H1 (cell line): ENCODE measurements around the gene DPH1. TPM values are rescaled to one million over a fixed set of nuclear protein-coding genes. Genes with fewer than 3 reads are reported as not detected.

ENCODE experiments used
- CTCF ChIA-PET: fragments of 300-600 bp; sonication (Branson Sonifier 250); formaldehyde crosslinking; loops from one replicate; lab custom pipeline; 2021; ENCODE audit not compliant: partially characterized antibody; lab: Charles Lee
- POLR2A ChIA-PET: fragments of 300-600 bp; sonication (Branson Sonifier 250); formaldehyde crosslinking; loops from one replicate; lab custom pipeline; 2021; ENCODE audit warnings: inconsistent platforms; ENCODE audit not compliant: partially characterized antibody; lab: Charles Lee
- DNase-seq, 2 experiments: peaks; one replicate each; pipeline versions ENCODE4 v3.0.0 to v3.0.0-alpha.2; 2010 to 2022; ENCODE audit warnings: low spot score in 2 of 2, low read depth in 1 of 2, mixed read lengths in 1 of 2
- FAIRE-seq: peaks from 2 replicates; lab custom pipeline; 2011; peaks lifted over from hg19 to GRCh38; lab: Jason Lieb, UNC
- H2AFZ ChIP-seq: 2 replicates; pipeline ENCODE4 v1.8.1; 2012; ENCODE audit warnings: low read length, inconsistent platforms
- H2AK5ac ChIP-seq: 2 replicates; pipeline ENCODE4 v1.6.1; 2013; ENCODE audit warnings: low read depth, low read length
- H2BK120ac ChIP-seq: replicated peaks from 2 replicates; pipeline ENCODE3; 2013; ENCODE audit warnings: low read depth, low read length, inconsistent platforms
- H2BK12ac ChIP-seq: 2 replicates; pipeline ENCODE4 v1.6.1; 2013; ENCODE audit warnings: low read depth, low read length
- H2BK15ac ChIP-seq: 2 replicates; pipeline ENCODE4 v1.6.1; 2013; ENCODE audit warnings: low read length
- H2BK20ac ChIP-seq: 2 replicates; pipeline ENCODE4 v1.6.1; 2013; ENCODE audit warnings: low read length
- H2BK5ac ChIP-seq: 2 replicates; pipeline ENCODE4 v1.6.1; 2013; ENCODE audit warnings: low read depth, low read length
- H3K14ac ChIP-seq: 2 replicates; pipeline ENCODE4 v1.6.1; 2013; ENCODE audit warnings: inconsistent platforms; ENCODE audit not compliant: insufficient read length
- H3K18ac ChIP-seq: 2 replicates; pipeline ENCODE4 v1.6.1; 2013; ENCODE audit warnings: low read length; ENCODE audit errors: extremely low read depth
- H3K23ac ChIP-seq: 2 replicates; pipeline ENCODE4 v1.6.1; 2013; ENCODE audit warnings: inconsistent platforms; ENCODE audit not compliant: insufficient read length
- H3K23me2 ChIP-seq: 2 replicates; pipeline ENCODE4 v1.6.1; 2013; ENCODE audit warnings: low read depth, low read length
- H3K27ac ChIP-seq: 2 replicates; pipeline ENCODE4 v1.6.1; 2011; ENCODE audit warnings: low read depth, low read length, inconsistent platforms
- H3K27me3 ChIP-seq, 4 experiments: replicated peaks in 1 of 4; 1 replicate in 1 of 4; 2 replicates in 3 of 4; pipeline versions ENCODE4 v1.6.1 to v1.8.1; 2011 to 2013; ENCODE audit warnings: low read length in 3 of 4, mild to moderate bottlenecking in 3 of 4, inconsistent platforms in 2 of 4, mixed read lengths in 2 of 4, moderate library complexity in 1 of 4; ENCODE audit not compliant: control insufficient read depth in 3 of 4, insufficient read depth in 3 of 4; ENCODE audit errors: extremely low read depth in 1 of 4
- H3K36me3 ChIP-seq, 4 experiments: 2 replicates each; pipeline versions ENCODE4 v1.6.1 to v1.8.1; 2011 to 2013; ENCODE audit warnings: mild to moderate bottlenecking in 4 of 4, low read length in 3 of 4, moderate library complexity in 2 of 4, control low read depth in 1 of 4, inconsistent platforms in 1 of 4; ENCODE audit not compliant: insufficient read depth in 4 of 4, control insufficient read depth in 2 of 4
- H3K4ac ChIP-seq: replicated peaks from 2 replicates; pipeline ENCODE3; 2013; ENCODE audit warnings: low read length, low read depth, mixed read lengths, inconsistent platforms; ENCODE audit not compliant: insufficient read length
- H3K4me1 ChIP-seq, 4 experiments: replicated peaks in 1 of 4; 1 replicate in 1 of 4; 2 replicates in 3 of 4; pipeline versions ENCODE4 v1.6.1 to v1.8.1; 2011 to 2013; ENCODE audit warnings: low read length in 3 of 4, inconsistent platforms in 2 of 4, mixed read lengths in 1 of 4; ENCODE audit not compliant: insufficient read depth in 4 of 4, control insufficient read depth in 3 of 4
- H3K4me2 ChIP-seq, 2 experiments: 2 replicates each; pipeline versions ENCODE4 v1.6.1 to v1.8.1; 2011 to 2013; ENCODE audit warnings: low read depth in 2 of 2, low read length in 2 of 2, control low read depth in 1 of 2, inconsistent platforms in 1 of 2, mild to moderate bottlenecking in 1 of 2; ENCODE audit not compliant: insufficient read depth in 1 of 2
- H3K4me3 ChIP-seq, 4 experiments: fragments of 200-600, 300-600 bp in 1 of 4; sonication (generic), shearing (Covaris generic), sonication (Bioruptor Twin) in 1 of 4; 2 replicates each; pipeline versions ENCODE4 v1.5.1 to v1.8.1; 2011 to 2016; ENCODE audit warnings: low read length in 4 of 4, low read depth in 3 of 4, control low read depth in 2 of 4, inconsistent platforms in 2 of 4, mild to moderate bottlenecking in 2 of 4, mixed read lengths in 1 of 4, moderate library complexity in 1 of 4; ENCODE audit not compliant: insufficient read depth in 2 of 4; ENCODE audit errors: extremely low read depth in 1 of 4
- H3K56ac ChIP-seq: replicated peaks from 2 replicates; pipeline ENCODE3; 2013; ENCODE audit warnings: low read depth, mild to moderate bottlenecking, mixed read lengths, low read length, inconsistent platforms; ENCODE audit not compliant: insufficient read length
- H3K79me1 ChIP-seq: 2 replicates; pipeline ENCODE4 v1.6.1; 2013; ENCODE audit warnings: low read depth, low read length, control low read depth
- H3K79me2 ChIP-seq, 2 experiments: 2 replicates each; pipeline versions ENCODE4 v1.6.1 to v1.8.1; 2012 to 2013; ENCODE audit warnings: low read length in 2 of 2, mild to moderate bottlenecking in 2 of 2, inconsistent platforms in 1 of 2; ENCODE audit not compliant: insufficient read depth in 2 of 2, control insufficient read depth in 1 of 2
- H3K9ac ChIP-seq, 4 experiments: replicated peaks in 1 of 4; 1 replicate in 1 of 4; 2 replicates in 3 of 4; pipeline versions ENCODE4 v1.6.1 to v1.8.1; 2011 to 2013; ENCODE audit warnings: low read depth in 3 of 4, low read length in 3 of 4, control low read depth in 2 of 4, mild to moderate bottlenecking in 2 of 4, moderate library complexity in 2 of 4, inconsistent platforms in 1 of 4; ENCODE audit errors: extremely low read depth in 1 of 4
- H3K9me3 ChIP-seq, 2 experiments: 2 replicates each; pipeline versions ENCODE4 v1.6.1 to v1.8.1; 2012 to 2013; ENCODE audit warnings: mild to moderate bottlenecking in 2 of 2, moderate library complexity in 2 of 2, control low read depth in 1 of 2, inconsistent platforms in 1 of 2, low read depth in 1 of 2, low read length in 1 of 2, mixed read lengths in 1 of 2; ENCODE audit not compliant: insufficient read depth in 2 of 2
- H4K20me1 ChIP-seq, 2 experiments: replicated peaks in 1 of 2; 2 replicates each; pipeline versions ENCODE3 to v1.8.1; 2011 to 2013; ENCODE audit warnings: inconsistent platforms in 2 of 2, low read length in 2 of 2, mild to moderate bottlenecking in 1 of 2; ENCODE audit not compliant: insufficient read depth in 2 of 2, control insufficient read depth in 1 of 2
- H4K5ac ChIP-seq: 2 replicates; pipeline ENCODE4 v1.6.1; 2013; ENCODE audit warnings: low read length, low read depth, mixed read lengths, inconsistent platforms; ENCODE audit not compliant: insufficient read length
- H4K8ac ChIP-seq: 2 replicates; pipeline ENCODE4 v1.8.0; 2013; ENCODE audit warnings: mild to moderate bottlenecking, moderate library complexity, low read length, inconsistent platforms; ENCODE audit not compliant: insufficient read depth; ENCODE audit errors: extremely low read depth
- H4K91ac ChIP-seq: replicated peaks from 2 replicates; pipeline ENCODE3; 2013; ENCODE audit warnings: low read length, mixed read lengths, inconsistent platforms; ENCODE audit not compliant: insufficient read length
- CHD2 ChIP-seq: IDR thresholded peaks from 2 replicates; pipeline ENCODE4 v1.6.1; 2012; ENCODE audit warnings: low read length, improper control_type of control experiment
- CREB1 ChIP-seq: IDR thresholded peaks from 2 replicates; pipeline ENCODE4 v1.6.1; 2012; ENCODE audit warnings: inconsistent platforms
- GTF2F1 ChIP-seq: IDR thresholded peaks from 2 replicates; pipeline ENCODE4 v1.6.1; 2012; ENCODE audit warnings: low read depth, low read length, improper control_type of control experiment, borderline replicate concordance
- HDAC2 ChIP-seq, 2 experiments: fragments of 300-600 bp in 1 of 2; sonication (generic) in 1 of 2; IDR thresholded peaks; 2 replicates each; pipeline ENCODE4 v1.6.1; 2011 to 2012; ENCODE audit warnings: low read depth in 2 of 2, low read length in 2 of 2, mild to moderate bottlenecking in 2 of 2, moderate library complexity in 2 of 2, borderline replicate concordance in 1 of 2, inconsistent platforms in 1 of 2
- KDM5A ChIP-seq: fragments of 200-600 bp; IDR thresholded peaks from 2 replicates; pipeline ENCODE4 v1.7.1; 2012; ENCODE audit warnings: mild to moderate bottlenecking, low read length, inconsistent platforms, mixed read lengths
- MAX ChIP-seq: IDR thresholded peaks from 2 replicates; pipeline ENCODE4 v1.6.1; 2012; ENCODE audit warnings: inconsistent platforms
- RFX5 ChIP-seq: IDR thresholded peaks from 2 replicates; pipeline ENCODE4 v1.6.1; 2011; ENCODE audit warnings: low read depth, low read length, improper control_type of control experiment, borderline replicate concordance
- SP1 ChIP-seq: IDR thresholded peaks from 2 replicates; pipeline ENCODE4 v1.6.1; 2011; ENCODE audit warnings: low read depth, low read length
- SP4 ChIP-seq: IDR thresholded peaks from 2 replicates; pipeline ENCODE4 v1.6.1; 2012; ENCODE audit warnings: low read length, inconsistent platforms
- SRF ChIP-seq: IDR thresholded peaks from 2 replicates; pipeline ENCODE4 v1.6.1; 2011; ENCODE audit warnings: mild to moderate bottlenecking, low read depth, low read length, moderate library complexity
- TAF7 ChIP-seq: optimal IDR thresholded peaks from 2 replicates; pipeline ENCODE3; 2011; ENCODE audit warnings: low read depth, mild to moderate bottlenecking, inconsistent platforms, low read length, moderate library complexity, borderline replicate concordance
- TEAD4 ChIP-seq: IDR thresholded peaks from 2 replicates; pipeline ENCODE4 v1.6.1; 2012; ENCODE audit warnings: low read depth, low read length, inconsistent platforms, mixed read lengths
- YY1 ChIP-seq: IDR thresholded peaks from 2 replicates; pipeline ENCODE4 v1.6.1; 2011; ENCODE audit warnings: low read depth, mild to moderate bottlenecking, low read length
- WGBS, 2 experiments: shearing (Covaris generic) in 1 of 2; methylation state at CpG; one replicate each; pipeline versions ENCODE4 v1.1.6 to v1.1.7; 2013 to 2015; ENCODE audit warnings: low lambda C conversion rate in 2 of 2, mixed read lengths in 2 of 2, inconsistent platforms in 1 of 2, low coverage in 1 of 2, missing lambda C conversion rate in 1 of 2; ENCODE audit not compliant: insufficient replicate concordance in 2 of 2, insufficient coverage in 1 of 2, insufficient read length in 1 of 2; ENCODE audit errors: extremely low coverage in 1 of 2, missing lambda C conversion rate in 1 of 2; 5-methylcytosine and 5-hydroxymethylcytosine counted together
- polyA plus RNA-seq, 7 experiments: library from polyadenylated mRNA; depleted of rRNA in 3 of 7; stranded (reverse) in 5 of 7; unstranded in 2 of 7; fragments of >200 nt in 5 of 7; fragments of 200-250 nt in 2 of 7; gene quantifications; 1 replicate in 5 of 7; 2 replicates in 1 of 7; 4 replicates in 1 of 7; pipeline versions ENCODE4 v1.2.1 to v1.2.3, GENCODE V29; 2011 to 2013; ENCODE audit warnings: missing spikeins in 2 of 7, mixed read lengths in 2 of 7
- total RNA-seq: library from RNA; stranded (reverse); fragmentation: NEBNext Ultra II Directional; extraction: Animal tissue kit (Norgen Biotek cat#: 25700); gene quantifications from 2 replicates; pipeline ENCODE4 v1.2.1, GENCODE V29; 2021

The DPH1 gene
- total and polyA plus RNA-seq, 2 of the 8 experiments (the other 6 are each of a cell fraction or from before 2014, with no cell fraction given): 24.9 to 30.0 TPM

DNA sequence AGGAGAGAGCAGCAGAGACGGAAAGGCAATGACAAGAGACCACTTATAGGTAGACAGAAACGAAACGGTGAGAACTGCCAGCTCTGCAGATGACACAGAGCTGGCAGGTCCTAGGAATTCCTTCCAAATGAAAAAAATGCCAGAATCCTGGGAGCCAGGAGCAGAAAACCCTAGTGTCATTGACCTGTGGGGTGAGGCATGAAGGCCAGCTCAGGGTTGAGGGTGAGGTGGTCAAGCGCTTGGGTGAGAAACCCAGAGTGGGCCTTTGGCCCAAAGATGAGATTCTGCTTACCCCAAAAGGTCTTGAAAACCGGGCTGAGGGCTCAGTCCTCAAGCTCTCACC is 34.2 kb downstream of the DPH1 start:
- H3K4me2 ChIP-seq: no peak overlapping the region
- FAIRE-seq: no peak

More for the DNA sequence above, 34.2 kb downstream of the DPH1 start:
- Histone ChIP-seq H3K23me2 (no peaks in the 10 kb centered on the region), H4K91ac (no peak overlapping the region), H4K8ac (no peak overlapping the region)
- no peak for TF ChIP-seq MAX
- no peak for TF ChIP-seq TEAD4
- no peak for TF ChIP-seq SP1
- no peak for TF ChIP-seq CREB1
- no peak for TF ChIP-seq RFX5
- no peak for TF ChIP-seq SRF
- no peak for TF ChIP-seq CHD2
- no peak for TF ChIP-seq GTF2F1
- TF ChIP-seq SP4: no peak
- TF ChIP-seq TAF7: no peak
- no peak for TF ChIP-seq KDM5A
- no peak for TF ChIP-seq HDAC2 (IDR thresholded peaks at IDR 0.05; ENCODE audit: borderline replicate concordance in 1 of 2, low read depth in 2 of 2, low read length in 2 of 2)
- no peak for TF ChIP-seq YY1
- TF ChIP-seq, all 59 proteins: peak for 0
- 0 out of 2 replicates have a peak overlapping the region, but pooled peaks have one; percentile 39 for H2BK12ac ChIP-seq
- no peak overlapping the region for H3K9ac ChIP-seq
- H3K4ac ChIP-seq: no peak overlapping the region
- no peak overlapping the region for H3K56ac ChIP-seq
- no peak overlapping the region for H2BK5ac ChIP-seq
- H2BK120ac ChIP-seq: no peak overlapping the region
- H3K23ac ChIP-seq: no peak overlapping the region
- no peak overlapping the region for H3K14ac ChIP-seq
- H3K9me3 ChIP-seq: no peaks in the 10 kb centered on the region
- H3K27ac ChIP-seq: no peak overlapping the region
- 73% methylated on average over 5 of the region's 5 CpGs; no CpG with 5 or more reads in 1 of the 2 experiments for WGBS, 2 experiments
- H3K27me3 ChIP-seq: peaks cover 0 to 21% (median 15%) of the 10 kb centered on the region in 4 experiments; a peak in 5 of 7 replicates
- no peak overlapping the region for H2BK15ac ChIP-seq
- POLR2A ChIA-PET: interaction anchor here (1.0 kb wide), 1 partner anchor 108 kb away, joined by 3 read pairs; no protein-coding TSS in a partner anchor
- H2BK20ac ChIP-seq: no peak overlapping the region
- no peak overlapping the region for H3K18ac ChIP-seq
- H3K4me3 ChIP-seq: no peak overlapping the region
- CTCF ChIA-PET: interaction anchor here (0.7 to 7.6 kb wide), 20 partner anchors 10 to 219 kb away, joined by 3 to 58 read pairs (median 5); partner anchors contain the start of gene HIC1
- H3K4me1 ChIP-seq: peaks cover 0 to 13% (median 9%) of the 10 kb centered on the region in 4 experiments; a peak in 6 of 7 replicates
- H2AK5ac ChIP-seq: no peak overlapping the region
- DNase-seq: no peak
- H4K5ac ChIP-seq: no peak overlapping the region
- no peak overlapping the region for H2AFZ ChIP-seq
- no peaks in the 10 kb centered on the region for H3K79me1 ChIP-seq
- peaks cover 0 to 4% (median 0%) of the 10 kb centered on the region in 4 experiments; a peak in 1 of 8 replicates for H3K36me3 ChIP-seq
- H3K79me2 ChIP-seq: no peaks in the 10 kb centered on the region
- peaks cover 6 to 8% of the 10 kb centered on the region in 2 experiments for H4K20me1 ChIP-seq
